Cardiac muscle cell (in vitro differentiated cells and primary cell): ENCODE results near the gene PSMB1. TPM values are rescaled to one million over a fixed set of nuclear protein-coding genes. Genes with fewer than 3 reads are reported as not detected.
A peak's percentile ranks its signal among the peaks of the same experiment; 100 is the strongest.

ENCODE experiments used
- DNase-seq, 2 donors: peaks; one replicate each; pipeline versions ENCODE4 v3.0.0 to v3.0.0-alpha.2; 2010 to 2017; ENCODE audit warnings: low read depth in 1 of 2, low spot score in 1 of 2
- H3K27ac ChIP-seq: fragments of 200-600 bp; sonication (generic); 2 replicates; pipeline ENCODE4 v1.5.1; 2016
- H3K27me3 ChIP-seq: fragments of 200-600 bp; sonication (generic); 2 replicates; pipeline ENCODE4 v1.6.0; 2016; ENCODE audit warnings: control low read depth
- H3K36me3 ChIP-seq: fragments of 200-600 bp; sonication (generic); 2 replicates; pipeline ENCODE4 v1.5.1; 2016; ENCODE audit warnings: control low read depth
- H3K4me1 ChIP-seq: fragments of 200-600 bp; sonication (generic); 2 replicates; pipeline ENCODE4 v1.8.1; 2017; ENCODE audit warnings: low read depth, mild to moderate bottlenecking, mixed run types
- H3K4me3 ChIP-seq: fragments of 200-600 bp; sonication (generic); 2 replicates; pipeline ENCODE4 v1.5.1; 2016; ENCODE audit warnings: mild to moderate bottlenecking
- H3K9me3 ChIP-seq: fragments of 200-600 bp; sonication (generic); 2 replicates; pipeline ENCODE4 v1.5.1; 2017; ENCODE audit warnings: low read depth, mild to moderate bottlenecking, control low read depth
- CTCF ChIP-seq: IDR thresholded peaks from 2 replicates; pipeline ENCODE4 v1.5.1; 2012; ENCODE audit warnings: low read depth, mild to moderate bottlenecking, low read length
- polyA plus RNA-seq: library from polyadenylated mRNA; unstranded; fragments of >200 nt; fragmentation: Nextera tagmentation; extraction: Ambion mirVana; gene quantifications from 2 replicates; pipeline ENCODE4 v1.2.1, GENCODE V29; 2016
- total RNA-seq: library from RNA; depleted of rRNA; stranded (reverse); fragments of >200 nt; gene quantifications from 2 replicates; pipeline ENCODE4 v1.2.3, GENCODE V29; 2016

The PSMB1 gene
- total and polyA plus RNA-seq, 2 experiments from 2014 or later = 162 to 499 TPM

DNA sequence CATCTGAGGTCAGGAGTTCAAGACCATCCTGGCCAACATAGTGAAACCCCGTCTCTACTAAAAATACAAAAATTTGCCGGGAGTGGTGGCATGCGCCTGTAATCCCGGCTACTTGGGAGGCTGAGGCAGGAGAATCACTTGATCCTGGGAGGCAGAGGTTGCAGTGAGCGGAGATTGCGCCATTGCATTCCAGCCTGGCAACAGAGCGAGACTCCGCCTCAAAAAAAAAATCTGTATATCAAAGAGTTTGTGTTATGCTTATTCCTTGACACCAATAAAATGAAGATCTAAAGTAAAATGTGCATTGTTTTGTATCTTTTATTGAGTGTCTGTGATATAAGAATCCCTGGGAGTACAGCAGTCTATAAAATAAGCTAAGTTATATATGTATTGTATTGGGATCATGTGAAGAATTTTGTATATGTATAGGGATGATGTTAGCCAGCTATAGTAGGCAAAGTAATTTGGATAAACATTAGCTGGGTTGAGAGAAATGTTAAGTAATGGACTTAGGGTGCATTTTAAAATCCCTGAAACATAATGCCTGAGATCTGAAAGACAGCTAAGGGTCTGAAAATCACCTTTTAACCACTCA, 11.9 kb upstream of the PSMB1 start:
- Histone ChIP-seq H3K36me3 (peaks cover 56% of the 10 kb centered on the region), H3K27me3 (no peaks in the 10 kb centered on the region), H3K9me3 (no peaks in the 10 kb centered on the region), H3K4me3 (no peak overlapping the region), H3K4me1 (no peaks in the 10 kb centered on the region), H3K27ac (no peak overlapping the region)
- DNase-seq = no peak
- no peak for TF ChIP-seq CTCF

DNA sequence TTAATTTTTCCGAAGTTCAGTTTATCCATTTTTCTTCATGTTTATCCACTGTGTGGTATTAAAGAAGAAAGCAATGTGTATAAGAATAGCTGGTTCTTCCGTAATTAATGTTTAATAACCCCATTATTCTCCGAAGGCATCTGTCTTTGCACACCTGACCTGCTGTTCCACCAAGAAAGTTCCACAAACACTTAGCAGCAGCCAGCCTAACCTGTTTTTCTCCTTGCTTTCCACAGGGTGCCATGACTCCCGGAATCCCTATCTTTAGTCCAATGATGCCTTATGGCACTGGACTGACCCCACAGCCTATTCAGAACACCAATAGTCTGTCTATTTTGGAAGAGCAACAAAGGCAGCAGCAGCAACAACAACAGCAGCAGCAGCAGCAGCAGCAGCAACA, 8.4 kb upstream of the PSMB1 start:
- no peak overlapping the region for H3K27ac ChIP-seq
- no peaks in the 10 kb centered on the region for H3K9me3 ChIP-seq
- TF ChIP-seq CTCF = no peak
- peaks cover 36% of the 10 kb centered on the region for H3K36me3 ChIP-seq
- no peak overlapping the region for H3K4me3 ChIP-seq
- H3K27me3 ChIP-seq = no peaks in the 10 kb centered on the region
- H3K4me1 ChIP-seq = no peaks in the 10 kb centered on the region
- DNase-seq = no peak

DNA sequence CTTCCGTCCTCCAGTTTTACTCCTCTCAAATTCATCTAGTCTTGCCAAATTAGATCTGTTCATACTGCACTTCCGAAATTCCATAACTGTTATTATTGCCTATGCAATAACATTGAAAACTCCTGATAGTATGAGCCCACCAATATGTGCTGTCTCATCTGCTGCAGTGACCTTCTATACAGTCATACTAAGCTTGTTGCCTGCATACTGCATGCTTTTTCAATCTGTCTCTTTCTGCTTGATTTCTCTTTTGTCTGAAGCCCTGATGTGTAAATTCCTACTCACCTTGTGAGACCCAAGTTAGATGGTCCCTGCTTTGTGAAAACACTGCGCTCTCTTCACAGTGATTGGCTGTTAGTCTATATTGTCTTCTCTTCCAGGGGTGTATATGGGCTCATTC, 2.2 kb upstream of the PSMB1 start:
- H3K4me3 ChIP-seq = peak overlapping the region; percentile 68

DNA sequence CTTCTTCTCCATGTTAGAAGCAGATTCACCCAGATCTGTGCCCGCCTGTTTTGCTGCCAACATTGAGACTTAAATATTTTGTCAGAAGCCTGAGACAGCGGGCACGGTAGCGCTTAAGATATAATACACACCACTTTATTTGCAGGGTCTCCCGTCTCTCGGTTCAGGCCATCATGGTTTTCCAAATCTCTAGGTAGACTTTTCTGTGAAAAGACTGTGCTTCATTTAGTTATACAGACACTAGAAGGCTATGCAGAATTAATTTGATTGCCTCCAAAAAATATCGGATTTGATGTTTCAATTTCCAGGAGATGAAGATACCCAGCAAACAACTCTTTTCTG, 1.7 kb upstream of the PSMB1 start:
- TF ChIP-seq CTCF = no peak
- peak in 1 of 2 donors; percentile 4 for DNase-seq
- H3K36me3 ChIP-seq = peaks cover 5% of the 10 kb centered on the region
- peak overlapping the region; percentile 83 for H3K27ac ChIP-seq
- peak overlapping the region; percentile 68 for H3K4me3 ChIP-seq
- H3K27me3 ChIP-seq = no peaks in the 10 kb centered on the region
- no peaks in the 10 kb centered on the region for H3K9me3 ChIP-seq
- H3K4me1 ChIP-seq = peaks cover 20% of the 10 kb centered on the region

More for the DNA sequence above, 2.2 kb upstream of the PSMB1 start:
- Histone ChIP-seq H3K9me3 (no peaks in the 10 kb centered on the region), H3K36me3 (peaks cover 5% of the 10 kb centered on the region), H3K27ac (no peak overlapping the region), H3K27me3 (no peaks in the 10 kb centered on the region), H3K4me1 (peaks cover 20% of the 10 kb centered on the region)
- no peak for TF ChIP-seq CTCF
- DNase-seq = no peak

GRCh38 chr6:170554013-170554795, 1.1 kb upstream of the PSMB1 start, which contains the start of gene TBP:
Gene TBP (plus strand): TSS chr6:170554369. CDS start chr6:170557030, 2,661 bp downstream.
- Histone ChIP-seq H3K27ac (peak within 1 kb of the TSS; percentile 96), H3K36me3 (peaks cover 5% of the 10 kb centered on the region), H3K9me3 (no peaks in the 10 kb centered on the region), H3K27me3 (no peaks in the 10 kb centered on the region), H3K4me1 (peaks cover 20% of the 10 kb centered on the region), H3K4me3 (peak within 1 kb of the TSS; percentile 68)
- peak; percentile 99 for DNase-seq
- TF ChIP-seq CTCF = no peak
